ENCODE results near the gene LEMD3.

DNA sequence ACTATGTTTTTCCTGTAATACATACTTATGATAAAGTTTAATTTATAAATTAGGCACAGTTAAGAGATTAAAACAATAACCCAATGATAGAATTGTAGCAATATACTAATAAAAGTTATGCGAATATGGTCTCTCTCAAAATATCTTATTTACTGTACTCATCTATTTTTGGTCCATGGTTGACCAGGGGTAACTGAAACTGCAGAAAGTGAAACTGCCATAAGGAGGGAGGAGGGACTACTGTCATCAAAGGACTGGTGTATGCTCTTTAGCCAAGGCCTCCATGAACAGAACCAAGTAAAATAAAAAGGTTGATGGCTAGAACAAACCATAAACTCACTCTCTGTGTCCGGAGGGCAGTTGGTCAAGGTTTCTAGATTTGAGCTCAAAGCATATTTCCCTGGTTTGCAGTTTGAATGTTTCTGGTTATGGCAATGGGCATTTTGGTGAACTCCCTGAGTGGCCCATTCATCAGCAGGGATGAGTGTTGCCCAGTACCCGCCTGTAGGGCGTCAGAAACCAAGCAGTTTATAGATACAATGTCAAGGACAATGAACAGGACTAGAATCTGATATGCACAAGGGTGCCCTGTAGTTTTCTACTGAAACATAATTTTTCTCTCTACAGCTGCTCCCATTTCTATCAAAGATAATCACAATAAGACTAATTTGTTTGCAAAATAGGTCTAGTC is 19.8 kb downstream of the LEMD3 start:
- TF ChIP-seq, protein P1, sequence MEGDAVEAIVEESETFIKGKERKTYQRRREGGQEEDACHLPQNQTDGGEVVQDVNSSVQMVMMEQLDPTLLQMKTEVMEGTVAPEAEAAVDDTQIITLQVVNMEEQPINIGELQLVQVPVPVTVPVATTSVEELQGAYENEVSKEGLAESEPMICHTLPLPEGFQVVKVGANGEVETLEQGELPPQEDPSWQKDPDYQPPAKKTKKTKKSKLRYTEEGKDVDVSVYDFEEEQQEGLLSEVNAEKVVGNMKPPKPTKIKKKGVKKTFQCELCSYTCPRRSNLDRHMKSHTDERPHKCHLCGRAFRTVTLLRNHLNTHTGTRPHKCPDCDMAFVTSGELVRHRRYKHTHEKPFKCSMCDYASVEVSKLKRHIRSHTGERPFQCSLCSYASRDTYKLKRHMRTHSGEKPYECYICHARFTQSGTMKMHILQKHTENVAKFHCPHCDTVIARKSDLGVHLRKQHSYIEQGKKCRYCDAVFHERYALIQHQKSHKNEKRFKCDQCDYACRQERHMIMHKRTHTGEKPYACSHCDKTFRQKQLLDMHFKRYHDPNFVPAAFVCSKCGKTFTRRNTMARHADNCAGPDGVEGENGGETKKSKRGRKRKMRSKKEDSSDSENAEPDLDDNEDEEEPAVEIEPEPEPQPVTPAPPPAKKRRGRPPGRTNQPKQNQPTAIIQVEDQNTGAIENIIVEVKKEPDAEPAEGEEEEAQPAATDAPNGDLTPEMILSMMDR (IDR thresholded peaks at IDR 0.05): no peak
- TF ChIP-seq POLR2A (IDR thresholded peaks at IDR 0.05) (no peak), EP300 (IDR thresholded peaks at IDR 0.05) (no peak)

All from tibial nerve (tissue), 4 donors.